Amniotic epithelial cell (primary cell): ENCODE results near the gene TSPO2.
"Not testable (repeated sequence)": the region's sequence is repeated elsewhere in the genome, so short reads cannot be mapped to it uniquely, and the experiment has no call there.

Experiments used
- DNase-seq: peaks from one replicate; pipeline ENCODE4 v3.0.0-alpha.2; 2010; ENCODE audit warnings: low read depth

Gene TSPO2

DNA sequence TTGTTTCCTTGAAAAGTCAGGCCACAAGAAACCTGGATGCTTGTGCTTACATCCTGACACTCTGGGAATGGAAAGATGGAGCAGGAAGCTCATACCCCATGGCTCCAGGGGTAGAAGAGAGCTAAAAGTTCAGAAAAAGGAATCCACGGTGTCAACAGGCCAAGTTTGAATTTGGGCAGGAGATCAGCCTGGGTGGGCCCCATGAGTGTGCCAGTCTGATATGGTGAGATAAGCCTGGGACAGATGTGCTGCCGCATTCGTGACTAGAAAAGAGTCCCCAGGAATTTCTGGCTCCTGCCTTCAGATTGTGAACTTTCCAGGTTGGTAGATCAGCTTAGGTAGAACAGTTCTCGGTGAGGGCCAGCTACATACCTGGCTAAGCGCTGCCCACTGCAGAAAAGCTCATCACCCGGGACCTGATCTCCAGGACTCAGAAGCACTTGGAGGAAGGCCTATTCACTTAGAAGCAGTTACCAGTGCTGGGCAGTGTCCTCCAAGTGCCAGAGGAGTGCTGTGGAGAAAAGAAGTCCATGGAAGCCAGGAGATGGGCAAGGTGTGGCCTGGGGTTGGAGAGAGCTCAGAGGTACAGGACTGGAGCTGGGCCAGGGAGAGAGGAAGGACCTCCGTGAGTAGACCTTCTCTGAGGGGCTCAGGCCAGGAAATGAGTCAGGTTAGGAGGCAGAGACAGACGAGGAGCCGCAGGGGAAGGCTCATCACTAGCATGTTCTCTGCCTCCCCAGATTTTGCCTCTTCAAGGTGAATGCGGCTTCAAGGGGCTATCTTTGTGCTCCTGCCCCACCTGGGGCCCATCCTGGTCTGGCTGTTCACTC lies at the start of gene TSPO2:
Gene TSPO2 (plus strand): TSS at position 242 of the 830 bp plus-strand sequence. CDS start 519 bp downstream, at position 761.
- no peak for DNase-seq

GRCh38 chr6:40992746-40993145 lies 49.5 kb upstream of the TSPO2 start:
- no peak for DNase-seq

DNA sequence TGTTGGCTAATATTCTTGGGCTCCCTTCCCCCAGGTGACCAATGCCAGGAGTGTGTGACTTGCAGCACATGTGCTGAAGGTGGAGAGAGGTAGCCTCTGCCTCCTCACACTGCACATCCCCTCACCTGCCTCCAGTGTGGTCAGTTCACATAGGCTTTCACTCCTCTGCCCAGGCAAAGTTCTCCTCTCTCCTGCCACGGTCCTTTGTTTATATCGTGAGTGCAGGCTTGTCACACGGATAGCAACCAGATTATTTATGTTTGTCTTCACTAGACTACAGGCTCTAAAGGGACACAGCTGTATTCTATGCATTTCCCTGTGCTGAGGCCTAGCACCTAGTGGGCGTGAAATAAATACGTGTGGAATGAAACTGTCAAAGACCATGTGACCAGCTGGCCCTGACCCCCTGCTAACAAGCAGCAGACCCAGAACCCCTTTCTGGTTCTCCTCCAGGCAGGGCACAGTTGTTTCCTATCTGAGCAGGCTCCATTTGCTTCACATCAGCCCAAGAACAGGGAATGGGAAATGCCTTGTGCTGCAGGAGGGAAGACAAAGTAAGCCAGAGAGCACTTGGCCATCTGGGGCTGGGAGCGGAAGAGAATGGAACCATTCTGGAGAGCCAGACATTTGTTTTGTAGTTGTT lies 45.6 kb upstream of the TSPO2 start:
- DNase-seq: peak; percentile 3

DNA sequence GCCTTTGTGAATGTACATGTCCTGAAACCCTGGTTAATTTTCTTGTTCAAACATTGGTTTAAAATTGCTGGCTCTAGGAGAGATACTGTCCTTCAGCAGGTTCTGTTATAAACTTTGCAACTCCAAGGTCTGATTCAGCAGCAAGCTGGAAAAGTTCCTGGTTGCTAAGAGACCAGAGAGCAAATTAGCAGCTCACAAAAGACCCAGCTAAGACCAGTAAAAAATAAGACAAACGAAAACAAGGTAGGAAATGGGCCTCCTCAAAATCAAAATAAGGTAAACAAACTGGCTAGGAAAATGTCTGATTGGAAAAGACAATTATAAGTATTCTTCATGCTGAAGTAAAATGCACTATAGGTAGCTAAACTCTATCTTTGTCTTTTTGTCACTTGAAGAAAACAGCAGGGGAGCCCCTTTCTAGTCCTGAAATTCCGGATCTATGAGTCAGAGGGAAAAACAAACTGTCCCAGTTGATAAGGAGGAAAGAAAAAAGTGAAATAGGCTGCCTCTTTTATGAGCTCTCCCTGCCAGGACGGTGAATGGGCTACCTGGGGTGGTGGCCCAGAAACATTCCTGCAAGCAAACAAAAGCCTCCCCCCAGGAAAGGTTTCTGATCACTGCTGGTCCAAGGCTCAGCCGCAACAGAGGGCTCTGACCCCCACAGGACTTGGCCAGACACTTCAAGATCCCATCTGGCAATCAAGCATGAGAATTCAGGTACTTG lies 44.9 kb upstream of the TSPO2 start:
- peak; percentile 66 for DNase-seq

DNA sequence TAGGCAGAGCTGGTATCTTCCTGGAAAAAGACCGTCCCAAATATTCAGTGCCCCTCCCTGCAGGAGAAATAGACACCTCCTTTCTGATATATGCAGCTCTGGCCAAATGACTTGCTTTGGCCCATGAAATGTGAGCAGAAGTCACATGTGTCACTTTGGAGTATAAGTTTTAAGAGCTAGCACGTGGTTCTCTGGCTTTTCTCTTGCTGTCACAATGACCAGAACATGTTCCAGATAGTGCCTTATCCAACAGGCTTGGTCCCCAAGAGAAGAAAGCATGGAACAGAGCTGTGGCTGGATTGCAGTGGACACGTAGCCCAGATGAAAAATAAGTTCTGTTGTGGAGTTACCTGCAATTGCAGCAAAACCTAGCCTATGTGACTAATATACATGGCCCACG lies 43.6 kb upstream of the TSPO2 start:
- DNase-seq: no peak

DNA sequence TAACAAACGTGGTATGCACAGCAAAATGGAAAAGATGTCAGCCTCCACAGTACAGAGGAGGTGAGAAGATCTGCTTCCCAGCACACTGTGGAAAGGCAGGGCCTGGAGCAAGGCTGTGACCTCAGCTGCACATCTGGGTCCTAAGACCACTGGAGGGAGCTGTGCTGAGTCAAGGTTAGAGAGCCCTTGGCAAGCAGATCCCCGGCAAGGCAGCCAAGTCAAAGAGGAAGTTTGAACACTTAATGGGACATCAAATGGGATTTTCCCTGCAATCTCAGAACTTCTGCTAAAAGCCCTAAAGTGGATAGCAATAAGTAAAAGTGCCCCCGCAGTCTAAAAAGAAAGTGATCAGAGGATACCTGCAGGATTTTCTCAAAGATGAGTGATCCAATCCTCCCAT lies 42.7 kb upstream of the TSPO2 start:
- peak; percentile 46 for DNase-seq

- DNase-seq: no peak
Observed at GRCh38 chr6:41000248-41000647, 42.0 kb upstream of the TSPO2 start.

GRCh38 chr6:41002168-41002567 lies 40.1 kb upstream of the TSPO2 start:
- DNase-seq: no peak

- peak; percentile 53 for DNase-seq
Observed at GRCh38 chr6:41006217-41006616, 36.0 kb upstream of the TSPO2 start.

DNA sequence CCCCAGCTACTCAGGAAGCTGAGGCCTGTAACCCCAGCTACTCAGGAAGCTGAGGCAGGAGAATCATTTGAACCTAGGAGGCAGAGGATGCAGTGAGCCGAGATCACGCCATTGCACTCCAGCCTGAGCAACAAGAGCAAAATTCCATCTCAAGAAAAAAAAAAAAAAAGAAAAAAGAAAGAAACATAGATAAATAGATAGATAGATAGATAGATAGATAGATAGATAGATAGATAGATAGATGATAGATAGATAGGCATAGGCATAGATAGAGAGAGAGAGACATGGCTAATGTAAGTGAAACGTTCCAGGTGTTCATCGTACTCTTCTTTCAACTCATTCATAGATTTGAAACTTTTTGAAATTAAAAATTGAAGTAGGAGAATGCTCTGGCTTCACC lies 35.3 kb upstream of the TSPO2 start:
- DNase-seq: not testable (repeated sequence)

GRCh38 chr6:41008011-41008410 lies 34.3 kb upstream of the TSPO2 start:
- no peak for DNase-seq

DNA sequence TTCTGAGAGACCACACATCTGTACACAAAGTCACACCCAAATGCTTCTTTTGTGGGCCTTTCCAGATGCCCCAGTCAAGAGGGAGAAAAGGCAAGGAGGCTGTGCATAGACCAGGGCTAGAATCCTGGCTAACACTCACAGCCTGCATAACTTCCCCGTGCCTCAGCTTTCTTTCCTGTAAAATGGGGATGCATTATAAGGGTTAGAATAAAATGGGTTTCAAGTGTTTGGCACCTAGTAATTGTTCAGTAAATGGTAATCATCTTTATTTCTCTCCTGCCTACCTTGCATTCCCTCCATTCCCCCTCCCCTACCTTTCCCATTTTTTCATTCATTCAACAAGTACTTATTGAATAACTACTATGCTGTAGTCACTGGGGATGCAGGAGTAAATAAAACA lies 32.6 kb upstream of the TSPO2 start:
- no peak for DNase-seq

DNA sequence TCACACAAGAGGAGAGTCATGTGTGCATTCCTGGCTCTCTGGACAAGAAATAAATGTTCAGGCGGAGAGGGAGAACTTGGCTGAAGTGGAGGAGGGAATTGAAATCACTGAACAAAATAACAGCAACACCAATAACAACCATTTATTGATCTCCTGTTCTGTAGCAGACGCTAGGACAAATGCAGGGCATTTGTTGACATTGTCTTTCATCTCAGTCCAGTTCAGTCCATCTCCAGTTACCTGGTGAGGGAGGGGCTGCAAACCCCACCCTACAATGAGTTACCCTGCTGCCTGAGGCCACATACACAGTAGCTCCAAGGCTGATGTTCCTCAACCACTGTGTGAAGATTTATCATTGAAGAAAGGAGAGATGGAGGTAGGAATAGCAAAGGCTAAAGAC lies 30.6 kb upstream of the TSPO2 start:
- no peak for DNase-seq

- no peak for DNase-seq
Observed at GRCh38 chr6:41013466-41014153, 28.7 kb upstream of the TSPO2 start.

DNA sequence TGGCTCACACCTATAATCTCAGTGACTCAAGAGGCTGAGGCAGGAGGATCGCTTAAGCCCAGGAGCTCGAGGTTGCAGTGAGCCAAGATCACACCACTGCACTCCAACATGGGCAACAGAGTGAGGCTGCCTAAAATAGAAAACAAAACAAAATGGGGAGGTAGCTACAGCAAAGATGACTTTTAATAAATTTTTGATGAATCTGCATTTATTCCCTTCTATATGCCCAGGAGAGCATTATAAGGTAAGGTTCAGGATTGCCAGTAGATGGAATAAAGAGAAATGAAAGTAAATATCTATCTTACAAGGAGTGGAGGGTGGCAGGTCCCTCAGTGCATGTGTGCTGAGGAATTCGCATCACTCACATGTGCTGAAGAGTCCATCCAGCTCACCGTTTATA lies 27.5 kb upstream of the TSPO2 start:
- DNase-seq: no peak

DNA sequence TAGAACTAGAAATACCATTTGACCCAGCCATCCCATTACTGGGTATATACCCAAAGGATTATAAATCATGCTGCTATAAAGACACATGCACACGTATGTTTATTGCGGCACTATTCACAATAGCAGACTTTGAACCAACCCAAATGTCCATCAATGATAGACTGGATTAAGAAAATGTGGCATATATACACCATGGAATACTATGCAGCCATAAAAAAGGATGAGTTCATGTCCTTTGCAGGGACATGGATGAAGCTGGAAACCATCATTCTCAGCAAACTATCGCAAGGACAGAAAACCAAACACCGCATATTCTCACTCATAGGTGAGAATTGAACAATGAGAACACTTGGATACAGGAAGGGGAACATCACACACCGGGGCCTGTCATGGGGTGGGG lies 26.4 kb upstream of the TSPO2 start:
- not testable (repeated sequence) for DNase-seq

DNA sequence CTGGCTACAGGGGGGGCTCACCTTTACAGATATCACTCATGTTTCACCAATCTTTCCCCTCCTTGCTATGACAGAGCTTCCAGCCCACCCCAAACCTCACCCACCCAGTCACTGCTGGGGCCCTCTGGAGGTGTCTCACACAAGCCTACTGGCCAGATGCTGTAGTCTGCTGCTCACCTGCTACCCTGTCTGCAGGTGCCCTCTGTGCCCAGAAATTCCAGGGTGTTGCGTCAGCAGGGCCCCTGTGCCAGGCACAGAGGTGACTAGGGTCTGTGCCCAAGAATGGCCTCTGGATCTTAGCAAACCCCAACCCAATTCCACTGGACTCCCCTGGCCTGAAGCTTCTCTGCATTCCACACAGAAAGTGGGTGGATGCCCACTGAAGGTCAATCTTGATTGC lies 24.6 kb upstream of the TSPO2 start:
- DNase-seq: no peak

DNA sequence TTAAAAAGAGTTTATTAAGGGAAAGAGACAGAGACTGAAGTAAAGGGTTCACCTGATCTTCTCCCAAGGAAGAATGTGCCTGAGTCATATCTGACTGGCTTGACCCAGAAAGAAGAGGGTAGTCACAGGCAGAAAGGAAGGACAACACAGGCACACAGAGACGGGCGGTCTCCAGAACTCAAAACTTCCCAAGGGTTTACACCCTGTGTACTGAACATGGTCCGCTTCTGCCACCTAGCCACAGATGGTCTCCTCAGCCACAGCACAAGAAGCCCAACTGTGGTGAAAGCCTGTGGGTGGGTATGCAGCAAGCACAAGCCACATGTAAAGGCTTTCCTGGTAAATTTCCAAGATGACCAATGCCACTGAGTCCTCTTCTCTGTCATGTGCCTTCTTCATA lies 20.4 kb upstream of the TSPO2 start:
- peak; percentile 38 for DNase-seq

GRCh38 chr6:41022294-41022693 lies 20.0 kb upstream of the TSPO2 start:
- peak; percentile 31 for DNase-seq

GRCh38 chr6:41023114-41023513 lies 19.2 kb upstream of the TSPO2 start:
- no peak for DNase-seq

DNA sequence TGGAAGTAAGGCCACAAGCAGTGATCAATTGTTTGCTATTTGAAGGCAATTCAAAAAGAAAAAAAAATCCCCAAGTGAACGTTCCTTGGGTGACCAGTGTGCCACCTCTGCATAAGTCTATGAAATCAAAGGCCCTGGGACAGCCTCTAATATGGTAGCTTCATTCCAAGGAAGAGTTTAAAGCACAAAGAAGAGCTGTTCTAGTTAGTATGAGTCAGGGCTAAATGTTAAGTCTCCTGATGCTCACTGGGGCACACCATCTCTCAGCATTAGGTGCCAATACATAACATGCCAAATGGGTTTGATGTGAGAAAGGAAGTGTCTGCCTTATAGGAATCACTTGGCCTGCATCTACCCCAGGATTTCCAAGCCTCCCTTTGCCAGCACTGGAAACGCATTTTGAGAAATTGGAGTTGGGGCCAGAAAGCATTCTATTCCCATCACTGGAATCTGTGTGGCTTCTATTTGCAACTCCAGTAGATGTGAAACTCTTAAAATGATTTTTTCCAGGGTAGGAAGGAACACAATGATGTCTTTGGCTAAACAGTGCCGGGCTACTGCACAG lies 16.2 kb upstream of the TSPO2 start:
- no peak for DNase-seq

DNA sequence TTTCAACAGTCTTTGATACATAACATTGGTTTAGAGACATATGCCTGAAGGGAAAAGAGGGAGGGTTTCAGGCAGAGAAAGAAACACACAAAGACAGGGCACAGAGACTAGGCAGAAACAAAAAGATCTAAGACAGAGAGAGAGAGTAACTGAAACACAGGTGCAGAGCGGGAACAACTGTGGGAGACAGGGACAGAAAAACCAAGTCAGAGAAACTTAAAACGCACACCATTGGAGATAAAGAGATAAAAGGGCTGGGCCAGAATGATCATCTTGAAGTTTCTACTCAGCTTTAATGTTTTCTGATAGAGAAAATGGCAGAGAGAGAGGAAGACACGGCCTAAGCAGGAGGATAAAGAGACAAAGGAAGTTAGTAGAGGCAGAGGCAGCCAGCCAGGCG lies 15.0 kb upstream of the TSPO2 start:
- no peak for DNase-seq
